Stimulated activated CD4-positive, alpha-beta T cell treated with anti-CD3 and anti-CD28 coated beads, Interleukin-4, amount 100 ng/mL, for 24 hours (primary cell): ENCODE data around the gene COX4I1.
"Not testable (repeated sequence)": the region's sequence is repeated elsewhere in the genome, so short reads cannot be mapped to it uniquely, and the experiment has no call there.

Source experiments
- DNase-seq: peaks from one replicate; pipeline ENCODE4 v3.0.0-alpha.2; 2020

COX4I1 gene

DNA sequence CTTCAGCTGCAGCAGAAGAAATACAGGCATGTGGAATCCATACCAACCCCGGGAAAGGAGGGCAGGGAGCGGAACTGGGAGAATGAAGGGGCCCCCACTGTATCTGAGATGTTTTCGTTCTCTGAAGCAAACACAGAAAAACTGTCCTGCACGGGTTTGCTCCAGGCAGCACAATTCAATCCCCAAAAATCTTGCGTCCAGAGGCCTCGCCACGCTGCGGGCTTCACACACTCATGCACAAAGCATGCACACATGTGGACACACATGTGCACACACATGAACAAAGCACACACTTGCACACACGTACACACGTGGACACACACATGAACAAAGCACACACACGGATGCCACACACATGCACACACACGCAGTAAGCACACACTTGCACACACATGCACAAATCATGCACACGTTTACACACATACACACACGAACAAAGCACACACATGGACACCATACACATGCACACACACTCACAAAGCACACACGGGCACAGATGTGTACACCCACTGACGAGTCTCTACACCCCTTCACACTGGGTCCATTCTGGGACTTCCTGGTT lies 27.3 kb downstream of the COX4I1 start:
- no peak for DNase-seq

DNA sequence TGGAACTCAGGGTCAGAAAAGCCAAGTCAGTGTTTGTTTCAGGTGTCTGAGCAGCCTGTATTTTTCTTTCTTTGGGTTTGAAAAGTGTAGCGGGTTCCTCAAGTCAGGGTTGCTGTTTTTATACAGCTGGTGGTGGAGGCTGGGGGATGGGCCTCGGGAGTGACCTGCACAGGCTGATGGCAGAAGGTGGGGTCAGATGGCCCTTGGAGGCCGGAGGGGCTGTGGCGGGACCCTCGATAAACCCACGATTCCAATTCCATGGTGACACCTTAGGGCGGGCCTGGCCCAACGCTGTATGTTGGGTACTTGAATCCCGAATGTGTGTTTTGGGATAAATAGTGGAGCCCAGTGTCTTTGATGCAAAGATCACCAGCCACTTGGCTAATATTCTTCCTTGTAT lies 28.7 kb downstream of the COX4I1 start:
- no peak for DNase-seq

DNA sequence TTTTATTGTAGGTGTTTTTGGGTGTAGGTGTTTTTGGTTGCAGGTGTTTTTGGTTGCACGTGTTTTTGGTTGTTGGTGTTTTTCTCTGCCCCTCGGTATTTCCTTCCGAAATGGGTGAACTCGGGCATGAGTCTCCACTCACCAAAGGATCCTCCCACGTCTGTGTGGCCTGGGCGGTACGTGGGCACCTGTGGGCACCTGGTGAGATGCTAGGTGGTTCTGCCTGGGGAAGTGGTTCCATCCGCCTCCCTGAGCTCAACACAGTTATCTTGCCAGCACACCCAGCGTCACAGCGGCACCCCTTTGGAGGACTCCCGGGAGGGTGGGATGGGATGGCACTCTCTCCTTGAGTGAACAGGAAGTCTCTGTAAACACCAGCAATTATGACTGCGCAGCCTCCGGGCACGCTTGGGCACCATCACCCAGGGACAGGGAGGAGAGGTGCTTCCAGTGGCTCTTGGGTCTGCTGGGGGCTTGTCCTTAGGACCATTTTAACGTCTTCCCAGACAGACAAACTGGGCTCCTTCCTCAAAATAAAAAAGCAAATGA lies 29.8 kb downstream of the COX4I1 start:
- no peak for DNase-seq

DNA sequence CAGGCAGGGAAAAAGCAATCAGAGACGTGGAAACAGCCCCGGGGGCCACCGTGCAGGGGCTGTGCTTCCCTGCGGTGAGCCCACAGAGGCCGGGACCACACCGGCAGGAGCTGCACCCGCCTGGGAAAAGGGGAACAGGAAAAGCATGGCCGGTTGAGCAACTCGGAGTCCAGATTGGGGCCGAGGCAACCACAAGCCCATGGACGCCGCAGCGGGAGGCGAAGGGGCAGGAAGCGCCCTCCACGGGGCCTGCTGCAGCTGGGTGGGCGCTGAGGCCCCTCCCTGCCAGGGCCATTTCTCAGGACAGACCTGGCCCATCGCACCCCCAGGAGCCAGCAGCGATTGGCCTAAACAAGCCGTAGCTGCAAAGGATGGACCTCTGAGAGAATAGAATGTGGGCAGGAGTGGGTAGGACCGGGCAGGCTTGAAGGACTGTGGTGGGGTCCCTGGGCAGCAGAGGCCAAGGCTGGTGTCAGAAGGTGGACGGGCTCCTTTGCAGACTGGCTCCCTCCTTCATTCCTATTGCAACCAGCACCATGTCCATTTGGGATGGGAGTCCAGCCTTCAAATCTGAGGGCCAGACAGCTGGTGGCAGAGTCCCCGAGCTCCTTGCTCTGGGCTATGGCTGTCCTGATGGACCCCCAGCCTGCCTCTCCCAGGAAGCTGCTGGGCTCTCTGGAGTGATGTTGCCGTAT lies 30.4 kb downstream of the COX4I1 start:
- DNase-seq: no peak

DNA sequence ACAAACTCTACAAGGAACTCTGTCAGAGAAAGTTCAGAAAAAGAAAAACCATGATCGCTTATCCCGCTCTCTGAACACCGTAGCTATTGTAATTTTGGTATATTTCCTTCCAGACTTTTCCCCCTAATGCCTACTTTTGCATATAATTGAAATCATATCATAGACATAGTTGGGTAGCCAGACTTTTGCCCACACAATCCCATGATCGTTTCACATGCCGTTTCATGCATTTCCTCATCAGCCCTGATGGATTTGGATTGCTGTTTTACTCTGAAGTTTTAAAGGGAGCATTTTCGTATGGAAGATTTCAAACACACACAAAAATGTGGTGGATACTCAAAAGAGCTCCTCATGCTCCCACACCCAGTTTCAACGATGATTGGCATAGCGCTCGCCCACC lies 31.3 kb downstream of the COX4I1 start:
- DNase-seq: no peak

DNA sequence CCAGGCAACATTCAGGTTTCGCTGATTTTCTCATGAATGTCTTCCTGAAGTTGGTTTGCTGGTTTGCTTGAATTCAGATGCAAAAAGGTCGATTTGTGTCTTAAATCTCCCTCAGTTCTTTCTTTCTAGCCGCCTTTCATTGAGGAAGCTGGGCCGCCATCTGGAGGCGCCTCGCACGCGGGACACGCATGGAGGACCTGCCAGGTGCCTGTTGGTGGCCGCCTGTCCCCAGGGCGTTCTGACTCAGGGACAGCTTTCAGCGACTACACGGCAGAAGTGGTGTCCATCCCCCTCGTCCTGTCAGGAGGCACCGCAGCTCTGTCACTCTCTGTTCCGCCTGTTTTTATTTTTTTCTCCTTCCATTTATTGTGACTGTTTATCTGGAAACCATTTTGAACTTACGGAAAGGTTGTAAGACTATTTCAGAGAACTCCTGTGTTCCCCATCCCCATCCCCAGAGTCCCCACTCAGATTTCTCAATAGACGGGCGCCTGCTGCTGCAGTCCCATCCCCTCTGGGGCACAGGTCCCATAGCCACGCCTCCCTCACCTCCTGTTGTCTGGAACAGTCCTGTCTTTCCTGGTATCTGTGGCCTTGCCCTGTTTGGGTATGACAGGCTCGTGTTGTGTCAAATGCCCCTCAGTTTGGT lies 33.2 kb downstream of the COX4I1 start:
- DNase-seq: no peak

DNA sequence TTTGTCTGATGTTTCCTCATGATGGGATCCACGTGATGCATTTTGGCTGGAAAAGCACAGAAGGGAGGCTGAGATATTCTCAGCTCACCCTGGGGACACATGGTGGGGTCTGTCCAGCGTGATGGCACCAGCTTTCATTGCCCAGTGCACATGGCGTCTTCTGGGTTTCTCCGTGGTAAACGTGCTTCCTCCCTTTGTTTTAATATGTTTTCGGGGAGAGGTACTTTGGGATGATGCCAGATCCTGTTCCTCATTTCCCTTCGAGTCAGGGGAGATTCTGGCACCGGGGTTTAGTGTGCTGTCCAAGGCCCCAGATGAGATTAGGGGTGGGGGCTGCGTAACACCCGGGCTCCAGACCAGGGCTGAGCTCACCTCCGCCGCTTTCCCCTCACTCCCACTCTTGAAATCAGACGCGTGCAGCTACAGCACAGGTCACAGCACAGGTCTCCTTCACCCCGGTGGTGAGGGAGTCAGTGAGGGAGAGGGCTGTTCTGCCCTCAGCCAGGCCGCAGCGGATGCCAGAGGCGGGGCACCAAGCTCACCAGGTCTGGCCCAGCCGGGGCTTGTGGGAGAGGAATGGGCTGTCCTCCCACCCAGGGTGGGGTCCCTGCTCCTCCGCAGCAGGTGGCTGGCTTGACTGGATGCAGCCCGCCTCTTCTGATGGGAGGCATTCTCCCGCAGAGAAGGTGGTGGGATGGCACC lies 33.9 kb downstream of the COX4I1 start:
- DNase-seq: no peak

DNA sequence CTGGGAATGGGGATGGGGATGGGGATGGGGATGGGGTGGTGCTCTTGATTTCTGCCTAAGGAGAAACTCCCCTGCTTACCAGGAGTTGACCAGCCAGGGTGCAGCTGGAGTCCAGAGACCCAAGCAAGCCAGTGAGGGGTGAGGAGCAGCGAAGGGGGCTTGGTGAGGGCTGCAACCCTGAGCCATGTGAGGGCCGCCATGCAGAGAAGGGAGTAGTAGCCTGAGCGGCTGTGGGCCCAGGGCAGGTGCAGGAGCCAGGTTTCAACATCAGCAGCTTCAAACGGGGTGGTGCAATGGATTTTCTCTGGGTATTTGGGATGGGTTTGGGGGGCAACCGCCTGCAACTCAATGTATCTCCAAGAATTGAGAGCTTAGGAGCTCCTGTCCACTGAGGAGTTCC lies 35.2 kb downstream of the COX4I1 start:
- no peak for DNase-seq

DNA sequence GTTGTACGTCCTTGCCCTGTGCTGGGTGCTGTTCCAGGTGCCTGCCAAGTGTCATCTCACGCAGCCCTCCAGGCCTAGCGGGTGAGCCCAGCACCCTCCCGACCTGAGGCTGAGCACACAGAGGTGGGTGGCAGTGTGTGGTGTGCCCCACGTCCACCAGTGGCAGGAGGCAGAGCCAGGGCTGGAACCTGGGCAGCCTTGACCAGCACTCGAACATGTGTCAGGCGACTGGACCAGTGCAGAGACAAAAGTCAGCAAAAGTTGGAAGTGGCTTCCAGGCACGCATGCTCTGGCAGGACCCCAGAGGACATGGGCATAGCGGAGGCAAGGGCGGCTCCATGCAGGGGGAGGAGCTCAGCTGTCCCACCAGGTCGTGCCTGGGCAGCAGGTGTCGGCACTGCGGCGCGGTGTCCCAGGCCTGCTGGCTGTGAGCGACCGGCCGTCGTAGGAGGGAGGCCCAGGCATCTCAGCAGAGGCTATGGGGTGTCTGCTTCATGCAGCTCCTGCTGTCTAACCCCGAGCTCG lies 35.8 kb downstream of the COX4I1 start:
- DNase-seq: no peak

DNA sequence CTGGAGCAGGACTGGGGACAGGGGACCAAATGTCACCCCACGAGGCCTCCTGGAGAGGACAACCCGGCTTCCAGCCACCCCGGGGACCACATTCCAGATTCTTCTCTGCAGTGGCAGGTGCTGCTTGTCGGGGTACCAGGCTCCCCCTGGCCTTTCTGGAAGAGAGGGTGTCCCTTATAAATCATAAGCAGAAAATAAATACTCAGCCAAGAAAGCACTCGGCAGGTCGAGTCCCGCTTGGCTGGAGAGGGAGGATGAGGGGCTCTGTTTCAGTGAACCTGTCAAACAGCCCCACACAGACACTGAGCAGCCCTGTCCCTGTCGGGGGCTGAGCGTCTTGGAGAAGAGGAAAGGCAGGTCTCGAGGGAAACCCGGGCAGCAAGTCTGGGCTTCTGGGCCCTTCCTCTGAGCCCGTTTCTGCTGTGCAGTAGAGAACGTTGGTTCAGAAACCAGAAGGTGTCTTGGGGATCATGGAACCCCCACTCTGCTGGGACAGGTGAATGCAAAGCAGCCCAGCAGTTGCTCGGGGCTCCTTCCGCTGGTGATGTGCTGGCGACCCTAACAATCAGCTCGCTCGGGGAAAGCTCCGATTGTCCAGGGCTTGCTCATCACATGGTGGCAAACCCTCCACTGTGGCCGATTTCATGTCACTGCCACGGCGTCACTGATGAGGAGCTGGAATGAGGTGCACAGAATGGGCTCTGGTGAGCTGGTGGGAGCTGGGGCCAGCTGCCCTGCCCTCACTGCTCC lies 36.6 kb downstream of the COX4I1 start:
- DNase-seq: no peak

DNA sequence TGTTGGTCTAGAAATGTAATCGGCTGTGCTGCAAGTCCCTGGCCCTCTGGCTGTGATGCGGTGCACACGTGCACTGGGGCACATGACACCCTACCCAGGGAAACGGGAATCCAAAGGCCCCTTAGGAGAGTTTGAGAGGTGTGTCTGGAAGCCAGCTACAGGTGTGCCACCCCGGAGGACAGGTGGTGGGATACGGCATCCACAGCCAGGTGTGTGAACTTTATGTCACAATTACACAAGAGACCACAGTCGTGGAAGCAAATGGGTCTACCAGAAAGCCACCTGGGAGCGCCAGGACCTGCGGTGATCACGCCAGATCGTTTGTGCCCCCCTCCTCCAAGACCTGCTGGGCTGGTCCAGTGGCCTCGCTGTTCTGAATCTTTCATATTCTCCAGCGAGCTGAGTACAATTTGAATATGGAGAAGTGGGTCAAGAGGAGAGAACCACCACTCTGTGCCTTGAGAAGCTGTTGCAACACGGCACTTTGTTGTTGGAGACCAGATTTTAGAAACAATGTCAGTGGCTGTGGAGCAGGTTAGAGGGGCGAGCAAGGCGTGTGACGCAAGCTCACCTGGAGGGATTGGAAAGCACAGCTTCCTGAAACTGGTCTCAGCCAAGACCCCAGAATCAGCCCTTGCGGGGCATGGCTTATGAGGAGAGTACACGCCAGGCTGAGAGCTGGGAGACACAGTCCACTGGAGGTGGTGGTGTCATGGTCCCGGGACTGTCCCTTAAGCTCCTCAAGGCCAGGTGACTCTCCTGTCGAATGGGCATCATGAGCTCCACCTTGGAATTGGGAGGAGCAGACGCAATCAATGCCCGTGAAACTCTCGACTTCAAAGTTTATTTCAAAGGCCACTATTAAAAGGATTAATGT lies 37.4 kb downstream of the COX4I1 start:
- no peak for DNase-seq

DNA sequence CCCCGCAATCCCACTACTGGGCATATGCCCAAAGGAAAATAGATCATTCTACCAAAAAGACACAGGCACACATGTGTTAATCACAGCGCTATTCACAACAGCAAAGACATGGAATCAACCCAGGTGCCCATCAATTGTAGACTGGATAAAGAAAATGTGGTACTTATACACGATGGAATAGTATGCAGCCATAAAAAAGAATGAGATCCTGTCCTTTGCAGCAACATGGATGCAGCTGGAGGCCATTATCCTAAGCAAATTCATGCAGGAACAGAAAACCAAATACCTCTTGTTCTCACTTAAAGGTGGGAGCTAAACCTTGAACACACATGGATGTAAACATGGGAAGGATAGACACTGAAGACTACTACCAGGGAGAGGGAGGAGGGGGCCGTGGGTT lies 38.2 kb downstream of the COX4I1 start:
- not testable (repeated sequence) for DNase-seq

DNA sequence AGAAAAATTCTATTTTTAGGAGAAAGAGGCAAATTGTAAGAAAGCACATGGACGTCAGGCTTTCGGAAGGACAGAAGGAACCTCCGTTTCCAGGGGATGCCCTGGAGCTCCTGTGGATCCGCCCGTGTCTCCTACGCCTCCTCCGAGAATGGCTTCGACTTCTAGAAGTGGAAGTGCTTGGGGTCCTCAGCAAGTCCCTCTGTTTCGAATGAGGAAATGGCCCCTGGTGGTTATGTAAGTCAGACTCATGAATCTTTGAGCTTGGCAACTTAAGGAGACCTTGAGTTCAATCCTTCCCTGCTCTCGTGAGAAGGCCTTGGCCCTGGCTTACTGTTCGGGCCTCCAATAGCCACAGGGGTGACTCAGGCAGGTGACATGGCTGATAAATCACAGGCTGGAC lies 38.9 kb downstream of the COX4I1 start:
- DNase-seq: no peak

DNA sequence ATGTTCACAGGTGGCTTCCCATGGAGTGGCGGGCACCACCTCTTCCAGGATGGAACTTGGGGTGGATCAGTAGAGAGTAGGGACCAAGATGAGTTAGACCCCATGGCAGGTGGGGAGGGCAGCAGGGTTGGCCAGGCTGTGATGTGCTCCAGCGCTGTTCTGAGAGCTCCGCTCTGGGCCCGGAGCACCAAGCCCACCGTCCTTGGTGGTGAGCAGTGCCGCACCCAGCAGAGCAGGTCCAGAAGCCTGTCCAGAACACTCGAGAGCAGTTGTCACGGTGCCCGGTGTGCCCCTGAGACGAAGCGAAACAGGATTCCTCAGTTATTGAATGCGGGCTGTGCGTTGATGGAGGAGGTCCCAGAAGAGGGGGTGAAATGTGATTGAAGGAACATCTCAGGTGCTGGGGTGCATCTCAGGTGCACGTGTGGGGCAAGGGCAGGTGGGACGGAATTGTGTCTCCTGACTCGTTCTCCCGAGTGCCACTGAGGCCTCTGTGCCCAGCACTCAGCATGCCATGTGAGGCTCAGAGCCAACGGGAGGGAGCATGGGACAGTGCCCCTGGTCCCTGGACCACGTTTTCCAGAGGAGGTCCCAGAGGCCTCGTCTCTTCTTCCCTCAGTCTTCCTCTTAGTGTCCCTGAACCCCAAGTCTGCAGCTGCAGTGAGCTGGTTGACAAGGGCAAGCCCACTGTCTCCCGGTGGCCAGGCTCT lies 39.5 kb downstream of the COX4I1 start:
- DNase-seq: no peak

DNA sequence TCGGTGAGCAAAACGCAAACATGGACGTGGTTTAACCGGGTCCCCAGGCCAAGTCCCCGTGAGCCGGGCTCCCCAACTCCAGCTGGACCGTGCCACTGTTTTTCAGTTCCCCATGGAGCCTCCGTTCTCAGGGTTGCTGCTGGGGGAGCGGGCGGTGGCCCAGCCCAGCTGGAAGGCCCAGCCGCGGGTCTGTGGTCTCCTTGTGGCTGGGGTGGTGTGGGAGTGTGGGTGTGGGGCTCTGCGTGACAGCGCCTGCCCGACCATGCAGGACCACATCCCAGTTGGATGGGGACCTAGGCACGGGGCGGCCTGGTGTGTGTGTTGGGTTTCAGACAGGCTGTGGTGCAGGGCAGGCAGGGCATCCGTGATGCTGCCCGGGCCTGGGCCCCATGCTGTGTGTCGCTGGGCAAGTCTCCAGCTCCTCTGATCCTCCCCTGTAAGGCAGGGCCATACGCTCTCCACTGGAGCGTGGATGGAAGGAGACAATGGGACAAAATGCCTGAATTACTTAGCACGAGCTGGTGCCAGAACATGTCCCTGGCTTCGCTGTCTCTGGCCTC lies 40.3 kb downstream of the COX4I1 start:
- no peak for DNase-seq

DNA sequence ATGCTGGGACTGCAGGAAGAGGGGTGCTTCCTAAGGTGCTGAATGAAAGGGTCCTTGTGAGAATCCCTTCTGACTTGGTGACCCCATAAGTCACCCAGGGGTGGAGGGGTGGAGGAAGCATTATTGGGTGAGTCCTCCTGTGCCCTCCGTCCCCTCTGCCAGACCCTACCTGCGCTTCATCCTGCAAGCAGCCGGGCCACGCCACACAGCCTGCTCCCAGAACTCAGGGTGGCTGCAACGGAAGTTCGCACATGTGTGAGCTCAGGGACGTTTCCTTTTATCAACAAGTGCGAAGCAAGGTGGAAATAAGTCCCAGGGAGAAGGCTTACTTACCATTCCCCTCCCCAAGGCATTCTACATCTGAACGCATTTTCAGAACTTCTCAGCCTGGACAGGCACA lies 40.9 kb downstream of the COX4I1 start:
- DNase-seq: no peak

DNA sequence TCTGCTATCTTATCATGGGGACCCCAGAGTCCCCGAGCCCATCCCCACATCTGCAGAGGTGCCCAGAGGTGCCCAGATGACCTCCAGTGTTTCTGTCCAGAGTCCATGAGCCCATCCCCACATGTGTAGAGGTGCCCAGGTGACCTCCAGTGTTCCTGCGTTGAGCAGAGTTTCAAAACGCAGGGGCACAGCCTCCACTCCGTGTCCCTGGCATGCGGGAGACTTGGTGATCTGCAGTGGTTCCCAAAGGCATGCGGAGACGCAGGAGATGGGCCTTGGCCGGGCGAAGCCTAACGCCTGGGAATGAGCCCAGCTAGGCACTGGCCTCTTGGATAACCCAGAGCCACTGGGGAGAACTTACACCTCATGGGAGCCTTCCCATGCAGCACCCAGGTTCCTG lies 41.3 kb downstream of the COX4I1 start:
- DNase-seq: no peak

DNA sequence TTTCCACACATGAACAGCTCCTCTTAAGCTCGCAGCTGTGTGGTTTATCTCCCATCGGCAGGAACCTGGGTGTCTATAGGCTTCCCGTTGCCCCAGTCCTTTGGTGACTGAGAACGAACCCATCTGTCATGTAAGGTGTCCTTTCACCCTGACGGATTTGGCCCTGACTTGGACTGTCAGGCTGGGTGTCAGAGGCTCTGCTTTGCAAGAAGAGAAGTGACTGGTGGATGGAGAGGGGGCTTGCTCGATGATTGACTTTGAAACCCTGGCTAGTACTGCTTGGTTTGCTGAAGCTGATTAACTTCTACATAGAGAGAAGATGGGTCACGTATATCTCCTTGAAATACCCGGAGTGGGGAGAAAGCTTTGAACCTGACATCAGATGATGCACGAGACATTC lies 42.9 kb downstream of the COX4I1 start:
- DNase-seq: no peak

DNA sequence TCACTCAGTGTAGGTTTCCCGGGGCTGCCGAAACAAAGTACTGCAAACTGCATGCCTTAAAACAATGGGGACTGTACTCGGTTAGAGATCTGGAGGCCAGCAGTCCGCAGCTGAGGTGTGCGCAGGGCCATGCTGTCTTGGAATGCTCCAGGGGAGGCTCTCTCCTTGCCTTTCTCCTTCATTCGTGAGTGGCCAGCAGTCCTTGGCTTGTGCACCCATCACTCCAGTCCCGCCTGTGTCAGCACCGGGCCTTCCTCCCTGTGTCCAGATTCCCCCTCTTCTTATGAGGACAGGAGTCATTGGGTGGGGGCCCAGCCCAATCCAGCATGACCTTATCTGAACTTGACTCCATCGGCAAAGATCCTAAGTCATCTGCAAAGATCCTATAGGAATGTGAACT lies 43.4 kb downstream of the COX4I1 start:
- DNase-seq: no peak

DNA sequence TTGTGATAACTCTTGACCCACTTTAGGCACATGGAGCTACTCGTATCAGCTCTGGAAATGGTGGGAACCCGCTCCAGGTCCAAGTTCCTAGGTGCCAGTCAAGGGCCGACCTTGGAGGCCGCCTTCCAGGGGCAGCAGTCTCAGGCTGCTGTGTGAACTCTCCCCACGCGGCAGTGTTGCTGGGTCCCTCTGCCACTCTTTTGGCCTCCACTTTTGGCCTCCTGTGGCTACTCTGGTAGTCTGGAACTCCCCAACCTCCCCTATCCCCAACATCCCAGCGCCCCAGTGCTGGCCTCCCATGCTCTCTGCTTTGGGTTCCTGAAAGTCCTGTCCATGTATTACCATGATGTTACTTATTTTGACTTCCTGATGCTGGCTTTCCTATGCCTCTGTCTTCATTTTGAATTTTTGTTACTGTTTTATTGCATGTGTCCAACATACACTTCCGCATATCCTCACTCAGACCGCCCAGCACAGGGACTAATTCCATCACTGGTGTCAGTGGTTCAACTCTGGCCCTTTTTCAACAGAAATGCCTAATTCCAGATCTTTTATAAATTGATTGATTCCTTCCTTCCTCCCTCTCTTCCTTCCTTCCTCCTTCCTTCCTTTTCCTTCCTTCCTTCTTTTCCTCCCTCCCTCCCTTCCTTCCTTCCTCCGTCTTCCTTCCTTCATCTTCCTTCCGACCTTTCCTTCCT lies 44.1 kb downstream of the COX4I1 start:
- no peak for DNase-seq
